PFSK-1 (cell line): ENCODE data around the gene FLAD1.

Experiments used
- POLR2AphosphoS5 ChIP-seq: IDR thresholded peaks from 2 replicates; pipeline ENCODE4 v1.6.1; 2012; ENCODE audit warnings: low read depth, mild to moderate bottlenecking, control low read depth, low read length, moderate library complexity
- SIN3A ChIP-seq: IDR thresholded peaks from 2 replicates; pipeline ENCODE4 v1.6.1; 2012; ENCODE audit warnings: mild to moderate bottlenecking, low read length, moderate library complexity, borderline replicate concordance; ENCODE audit not compliant: insufficient read depth
- TAF1 ChIP-seq: IDR thresholded peaks from 2 replicates; pipeline ENCODE4 v1.6.1; 2012; ENCODE audit warnings: low read length, control low read depth, borderline replicate concordance; ENCODE audit not compliant: insufficient read depth
- TF ChIP-seq, protein P1 (sequence below), 2 experiments: IDR thresholded peaks; 2 replicates each; pipeline versions ENCODE4 v1.6.1 to v1.8.0; 2011 to 2012; ENCODE audit warnings: low read depth in 2 of 2, low read length in 2 of 2, control low read depth in 1 of 2, inconsistent platforms in 1 of 2, mild to moderate bottlenecking in 1 of 2, moderate library complexity in 1 of 2; ENCODE audit not compliant: insufficient read depth in 1 of 2

DNA sequence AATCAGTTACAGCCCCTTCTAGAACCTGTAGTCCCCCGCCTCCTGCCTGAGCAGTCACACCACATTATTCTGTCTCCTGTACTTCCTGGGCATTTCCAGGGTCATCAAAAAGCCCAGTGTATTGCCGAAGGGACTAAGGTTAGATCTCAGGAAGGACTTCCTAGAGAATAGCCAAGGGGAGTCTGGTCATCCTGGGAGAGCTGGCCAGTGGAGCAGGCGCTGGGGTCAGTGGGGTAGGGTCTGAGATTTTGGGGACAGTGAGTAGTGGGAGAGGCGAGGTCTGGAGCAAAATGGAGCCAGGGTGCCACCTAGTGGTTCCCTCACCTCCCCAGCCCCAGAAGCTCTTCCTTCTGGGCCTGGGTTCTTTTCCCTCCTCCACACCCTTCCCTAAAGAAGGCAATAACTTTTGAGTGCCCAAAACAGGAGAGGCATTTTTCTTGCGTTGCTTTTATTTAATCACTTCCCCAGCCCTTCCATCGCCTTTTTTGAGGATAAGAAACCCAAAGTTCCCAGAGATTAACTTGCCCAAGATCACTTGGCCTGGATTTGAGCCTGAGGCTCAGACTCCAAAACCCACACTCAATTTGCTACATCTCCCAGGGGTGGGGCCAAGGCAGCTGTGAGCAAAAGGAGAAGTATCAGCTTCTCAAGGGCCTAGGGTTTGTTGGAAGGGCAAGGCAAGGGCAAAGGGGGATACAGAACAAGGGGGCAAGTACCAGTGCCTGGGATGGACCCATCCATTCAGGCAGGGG is 39.3 kb upstream of the FLAD1 start:
- TF ChIP-seq TAF1 (no peak), POLR2AphosphoS5 (no peak), SIN3A (no peak)
- TF ChIP-seq, protein P1, sequence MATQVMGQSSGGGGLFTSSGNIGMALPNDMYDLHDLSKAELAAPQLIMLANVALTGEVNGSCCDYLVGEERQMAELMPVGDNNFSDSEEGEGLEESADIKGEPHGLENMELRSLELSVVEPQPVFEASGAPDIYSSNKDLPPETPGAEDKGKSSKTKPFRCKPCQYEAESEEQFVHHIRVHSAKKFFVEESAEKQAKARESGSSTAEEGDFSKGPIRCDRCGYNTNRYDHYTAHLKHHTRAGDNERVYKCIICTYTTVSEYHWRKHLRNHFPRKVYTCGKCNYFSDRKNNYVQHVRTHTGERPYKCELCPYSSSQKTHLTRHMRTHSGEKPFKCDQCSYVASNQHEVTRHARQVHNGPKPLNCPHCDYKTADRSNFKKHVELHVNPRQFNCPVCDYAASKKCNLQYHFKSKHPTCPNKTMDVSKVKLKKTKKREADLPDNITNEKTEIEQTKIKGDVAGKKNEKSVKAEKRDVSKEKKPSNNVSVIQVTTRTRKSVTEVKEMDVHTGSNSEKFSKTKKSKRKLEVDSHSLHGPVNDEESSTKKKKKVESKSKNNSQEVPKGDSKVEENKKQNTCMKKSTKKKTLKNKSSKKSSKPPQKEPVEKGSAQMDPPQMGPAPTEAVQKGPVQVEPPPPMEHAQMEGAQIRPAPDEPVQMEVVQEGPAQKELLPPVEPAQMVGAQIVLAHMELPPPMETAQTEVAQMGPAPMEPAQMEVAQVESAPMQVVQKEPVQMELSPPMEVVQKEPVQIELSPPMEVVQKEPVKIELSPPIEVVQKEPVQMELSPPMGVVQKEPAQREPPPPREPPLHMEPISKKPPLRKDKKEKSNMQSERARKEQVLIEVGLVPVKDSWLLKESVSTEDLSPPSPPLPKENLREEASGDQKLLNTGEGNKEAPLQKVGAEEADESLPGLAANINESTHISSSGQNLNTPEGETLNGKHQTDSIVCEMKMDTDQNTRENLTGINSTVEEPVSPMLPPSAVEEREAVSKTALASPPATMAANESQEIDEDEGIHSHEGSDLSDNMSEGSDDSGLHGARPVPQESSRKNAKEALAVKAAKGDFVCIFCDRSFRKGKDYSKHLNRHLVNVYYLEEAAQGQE (IDR thresholded peaks at IDR 0.05; ENCODE audit: insufficient read depth in 1 of 2, low read depth in 2 of 2, low read length in 2 of 2) = no peak
